ENCODE data around the gene CX3CL1.

GRCh38 chr16:57325458-57325857 lies 46.8 kb upstream of the CX3CL1 start:
- no peak for TF ChIP-seq POLR2AphosphoS5 (IDR thresholded peaks at IDR 0.05; ENCODE audit: borderline replicate concordance, low read depth, low read length)
- no peak for TF ChIP-seq EZH2 (IDR thresholded peaks at IDR 0.05)
- no peak for TF ChIP-seq FOXP2 (optimal IDR thresholded peaks at IDR 0.05; ENCODE audit: control extremely low read depth, extremely low read length, insufficient read depth)

All from SK-N-MC (cell line).